Neural progenitor cell (in vitro differentiated cells): ENCODE results near the gene MIDN. TPM values are rescaled to one million over a fixed set of nuclear protein-coding genes. Genes with fewer than 3 reads are reported as not detected.

ENCODE experiments used
- DNase-seq: peaks from one replicate; pipeline ENCODE4 v3.0.0-alpha.2; 2016; ENCODE audit warnings: low spot score
- H2AFZ ChIP-seq: fragments of 200-600 bp; sonication (generic); replicated peaks from 2 replicates; pipeline ENCODE4 v1.6.1; 2016; ENCODE audit warnings: antibody characterized with exemption
- H3F3A ChIP-seq: fragments of 200-600 bp; sonication (generic); 2 replicates; pipeline ENCODE4 v1.6.1; 2016; ENCODE audit warnings: antibody characterized with exemption, low read depth
- H3K27ac ChIP-seq: fragments of 200-600 bp; sonication (generic); 2 replicates; pipeline ENCODE4 v1.5.1; 2016; ENCODE audit warnings: mild to moderate bottlenecking
- H3K27me3 ChIP-seq: fragments of 200-600 bp; sonication (generic); 2 replicates; pipeline ENCODE4 v1.6.1; 2016; ENCODE audit warnings: mild to moderate bottlenecking, moderate library complexity
- H3K36me3 ChIP-seq: fragments of 200-600 bp; sonication (generic); 2 replicates; pipeline ENCODE4 v1.5.1; 2016
- H3K4me1 ChIP-seq: fragments of 200-600 bp; sonication (generic); 2 replicates; pipeline ENCODE4 v1.6.1; 2016; ENCODE audit warnings: mixed run types
- H3K4me2 ChIP-seq: fragments of 200-600 bp; sonication (generic); 2 replicates; pipeline ENCODE4 v1.6.1; 2016
- H3K4me3 ChIP-seq: fragments of 200-600 bp; sonication (generic); 2 replicates; pipeline ENCODE4 v1.5.1; 2016
- H3K79me2 ChIP-seq: fragments of 200-600 bp; sonication (generic); 2 replicates; pipeline ENCODE4 v1.6.1; 2016; ENCODE audit warnings: low read depth
- H3K9ac ChIP-seq: fragments of 200-600 bp; sonication (generic); 2 replicates; pipeline ENCODE4 v1.6.1; 2016
- H3K9me3 ChIP-seq: fragments of 200-600 bp; sonication (generic); 2 replicates; pipeline ENCODE4 v1.5.1; 2016; ENCODE audit warnings: low read depth
- H4K20me1 ChIP-seq: fragments of 200-600 bp; sonication (generic); 2 replicates; pipeline ENCODE4 v1.6.1; 2016; ENCODE audit warnings: low read depth
- H3K27ac Mint-ChIP-seq: 3 replicates; pipeline ENCODE4 v1.8.0; 2021; ENCODE audit warnings: mixed read lengths
- H3K27me3 Mint-ChIP-seq: 2 replicates; pipeline ENCODE4 v1.8.0; 2022; ENCODE audit warnings: low read depth, mild to moderate bottlenecking, inconsistent platforms, moderate library complexity, mixed read lengths; ENCODE audit not compliant: insufficient read depth
- H3K36me3 Mint-ChIP-seq: 3 replicates; pipeline ENCODE4 v1.8.0; 2021; ENCODE audit warnings: mixed read lengths
- H3K4me1 Mint-ChIP-seq: 3 replicates; pipeline ENCODE4 v1.8.0; 2021; ENCODE audit warnings: mixed read lengths
- H3K4me3 Mint-ChIP-seq: 3 replicates; pipeline ENCODE4 v1.8.0; 2021; ENCODE audit warnings: mild to moderate bottlenecking, moderate library complexity, mixed read lengths
- H3K9me3 Mint-ChIP-seq: 3 replicates; pipeline ENCODE4 v1.8.0; 2020; ENCODE audit warnings: mixed read lengths
- CTCF ChIP-seq: fragments of 200-600 bp; sonication (generic); IDR thresholded peaks from 2 replicates; pipeline ENCODE4 v1.5.1; 2017; ENCODE audit warnings: antibody characterized with exemption, mild to moderate bottlenecking
- EZH2 ChIP-seq: fragments of 200-600 bp; sonication (generic); IDR thresholded peaks from 2 replicates; pipeline ENCODE4 v1.6.1; 2017; ENCODE audit warnings: antibody characterized with exemption, mild to moderate bottlenecking, moderate library complexity
- EZH2phosphoT487 ChIP-seq: fragments of 200-600 bp; sonication (generic); IDR thresholded peaks from 2 replicates; pipeline ENCODE4 v1.6.1; 2017; ENCODE audit warnings: antibody characterized with exemption
- total RNA-seq: library from RNA; depleted of rRNA; stranded (reverse); fragments of >200 nt; gene quantifications from 2 replicates; pipeline ENCODE4 v1.2.3, GENCODE V29; 2015; ENCODE audit warnings: low replicate concordance

The MIDN gene
- total RNA-seq, 1 donor from 2014 or later, result 16.1 TPM

GRCh38 chr19:1288226-1288612, 39.8 kb downstream of the MIDN start:
- TF ChIP-seq CTCF, result no peak
- no peak for TF ChIP-seq EZH2
- no peak for TF ChIP-seq EZH2phosphoT487
- H3K27ac Mint-ChIP-seq, result no peak overlapping the region
- Histone ChIP-seq H3K27ac (no peak overlapping the region), H3K4me1 (peaks cover 17% of the 10 kb centered on the region), H4K20me1 (peaks cover 64% of the 10 kb centered on the region), H3K4me2 (peak overlapping the region; percentile 100), H3K4me3 (no peak overlapping the region), H3K27me3 (peaks cover 24% of the 10 kb centered on the region), H3K9ac (no peak overlapping the region), H3K79me2 (peaks cover 28% of the 10 kb centered on the region), H2AFZ (no peak overlapping the region), H3K36me3 (no peaks in the 10 kb centered on the region), H3F3A (peaks cover 31% of the 10 kb centered on the region), H3K9me3 (no peaks in the 10 kb centered on the region)
- H3K27me3 Mint-ChIP-seq, result peaks cover 5% of the 10 kb centered on the region
- no peaks in the 10 kb centered on the region for H3K9me3 Mint-ChIP-seq
- no peaks in the 10 kb centered on the region for H3K36me3 Mint-ChIP-seq
- H3K4me3 Mint-ChIP-seq, result peak overlapping the region; percentile 70
- H3K4me1 Mint-ChIP-seq, result peaks cover 12% of the 10 kb centered on the region
- DNase-seq, result no peak

GRCh38 chr19:1288833-1289685, 40.7 kb downstream of the MIDN start:
- no peak overlapping the region for H3K4me3 ChIP-seq
- H3K4me2 ChIP-seq, result no peak overlapping the region
- no peak for TF ChIP-seq EZH2phosphoT487
- H3K9me3 ChIP-seq, result no peaks in the 10 kb centered on the region
- H3K4me1 Mint-ChIP-seq, result peaks cover 12% of the 10 kb centered on the region
- H3K27ac ChIP-seq, result no peak overlapping the region
- H3K36me3 ChIP-seq, result no peaks in the 10 kb centered on the region
- no peak overlapping the region for H2AFZ ChIP-seq
- no peak overlapping the region for H3K27ac Mint-ChIP-seq
- H3K9me3 Mint-ChIP-seq, result no peaks in the 10 kb centered on the region
- peaks cover 17% of the 10 kb centered on the region for H3K4me1 ChIP-seq
- H3F3A ChIP-seq, result peaks cover 30% of the 10 kb centered on the region
- DNase-seq, result no peak
- no peak overlapping the region for H3K9ac ChIP-seq
- no peaks in the 10 kb centered on the region for H3K36me3 Mint-ChIP-seq
- H3K4me3 Mint-ChIP-seq, result peak overlapping the region; percentile 73
- peaks cover 5% of the 10 kb centered on the region for H3K27me3 Mint-ChIP-seq
- peaks cover 17% of the 10 kb centered on the region for H3K27me3 ChIP-seq
- peaks cover 28% of the 10 kb centered on the region for H3K79me2 ChIP-seq
- peaks cover 70% of the 10 kb centered on the region for H4K20me1 ChIP-seq

- Histone ChIP-seq H3K27ac (no peak overlapping the region), H4K20me1 (peaks cover 76% of the 10 kb centered on the region), H3K4me2 (no peak overlapping the region), H3F3A (peaks cover 24% of the 10 kb centered on the region), H2AFZ (no peak overlapping the region), H3K36me3 (no peaks in the 10 kb centered on the region), H3K79me2 (peaks cover 28% of the 10 kb centered on the region), H3K4me3 (no peak overlapping the region), H3K9ac (no peak overlapping the region), H3K4me1 (peaks cover 17% of the 10 kb centered on the region), H3K27me3 (peaks cover 17% of the 10 kb centered on the region), H3K9me3 (no peaks in the 10 kb centered on the region)
- no peak for DNase-seq
- no peak for TF ChIP-seq EZH2phosphoT487
- no peak overlapping the region for H3K4me3 Mint-ChIP-seq
- no peaks in the 10 kb centered on the region for H3K36me3 Mint-ChIP-seq
- H3K4me1 Mint-ChIP-seq, result peaks cover 9% of the 10 kb centered on the region
- no peaks in the 10 kb centered on the region for H3K9me3 Mint-ChIP-seq
- H3K27me3 Mint-ChIP-seq, result peaks cover 5% of the 10 kb centered on the region
- H3K27ac Mint-ChIP-seq, result no peak overlapping the region
Observed at GRCh38 chr19:1289686-1290025, 41.3 kb downstream of the MIDN start.

GRCh38 chr19:1290196-1290702, 41.9 kb downstream of the MIDN start:
- peaks cover 3% of the 10 kb centered on the region for H3K4me1 Mint-ChIP-seq
- H3K4me3 ChIP-seq, result no peak overlapping the region
- peaks cover 18% of the 10 kb centered on the region for H3F3A ChIP-seq
- no peaks in the 10 kb centered on the region for H3K9me3 ChIP-seq
- no peak overlapping the region for H2AFZ ChIP-seq
- H3K79me2 ChIP-seq, result peaks cover 28% of the 10 kb centered on the region
- H3K27me3 ChIP-seq, result peaks cover 17% of the 10 kb centered on the region
- H3K27me3 Mint-ChIP-seq, result peaks cover 2% of the 10 kb centered on the region
- H3K4me2 ChIP-seq, result no peak overlapping the region
- H3K4me3 Mint-ChIP-seq, result no peak overlapping the region
- no peak overlapping the region for H3K27ac ChIP-seq
- H3K36me3 ChIP-seq, result no peaks in the 10 kb centered on the region
- H3K27ac Mint-ChIP-seq, result no peak overlapping the region
- no peak for TF ChIP-seq EZH2
- TF ChIP-seq EZH2phosphoT487, result no peak
- TF ChIP-seq CTCF, result no peak
- DNase-seq, result no peak
- peaks cover 82% of the 10 kb centered on the region for H4K20me1 ChIP-seq
- no peaks in the 10 kb centered on the region for H3K36me3 Mint-ChIP-seq
- H3K9ac ChIP-seq, result no peak overlapping the region
- H3K4me1 ChIP-seq, result peaks cover 17% of the 10 kb centered on the region
- H3K9me3 Mint-ChIP-seq, result no peaks in the 10 kb centered on the region
